Activated B cell treated with CpG ODN at 0.5 μM for 24 hours (primary cell): ENCODE data around the gene EDARADD. TPM values are rescaled to one million over a fixed set of nuclear protein-coding genes. Genes with fewer than 3 reads are reported as not detected.
"Not testable (repeated sequence)": the region's sequence is repeated elsewhere in the genome, so short reads cannot be mapped to it uniquely, and the experiment has no call there.

Experiments used
- ATAC-seq: fragments of 200-7000 bp; cut with Tn5 transposase; one replicate; pipeline ENCODE4 v1.10.0; 2021; ENCODE audit warnings: low read depth, mild to moderate bottlenecking, moderate library complexity
- CTCF ChIA-PET: fragments of 350-600 bp; sonication (Branson Sonifier 250); formaldehyde crosslinking; loops from one replicate; lab custom pipeline; 2021; ENCODE audit warnings: antibody characterized with exemption; lab: Charles Lee
- POLR2A ChIA-PET: fragments of 350-600 bp; sonication (Branson Sonifier 250); formaldehyde crosslinking; loops from one replicate; lab custom pipeline; 2021; ENCODE audit warnings: antibody characterized with exemption; lab: Charles Lee
- DNase-seq: peaks from one replicate; pipeline ENCODE4 v3.0.0; 2022
- H3K27ac Mint-ChIP-seq: one replicate; pipeline ENCODE4 v1.8.0; 2020; ENCODE audit warnings: mixed read lengths
- H3K27me3 Mint-ChIP-seq: one replicate; pipeline ENCODE4 v1.8.0; 2021; ENCODE audit warnings: mixed read lengths
- H3K36me3 Mint-ChIP-seq: one replicate; pipeline ENCODE4 v1.8.0; 2021; ENCODE audit warnings: low read depth, mixed read lengths
- H3K4me1 Mint-ChIP-seq: one replicate; pipeline ENCODE4 v1.8.0; 2021; ENCODE audit warnings: mixed read lengths
- H3K4me3 Mint-ChIP-seq: one replicate; pipeline ENCODE4 v1.8.0; 2020; ENCODE audit warnings: mild to moderate bottlenecking, mixed read lengths
- H3K9me3 Mint-ChIP-seq: one replicate; pipeline ENCODE4 v1.8.0; 2020; ENCODE audit warnings: mixed read lengths
- intact Hi-C: fragments of 100-400 bp; cut with micrococcal nuclease; formaldehyde crosslinking; loops from one replicate; pipeline ENCODE4 v1.15.1; 2024
- total RNA-seq: library from RNA; stranded (reverse); gene quantifications from 2 replicates; pipeline ENCODE4 v1.2.3, GENCODE V29; 2022
- TF ChIP-seq, protein P1 (sequence below): fragments of 200-600 bp; IDR thresholded peaks from one replicate; pipeline ENCODE4 v1.8.0; 2022; ENCODE audit warnings: antibody characterized with exemption, mild to moderate bottlenecking

The EDARADD gene
- total RNA-seq, 1 donor from 2014 or later: not detected

DNA sequence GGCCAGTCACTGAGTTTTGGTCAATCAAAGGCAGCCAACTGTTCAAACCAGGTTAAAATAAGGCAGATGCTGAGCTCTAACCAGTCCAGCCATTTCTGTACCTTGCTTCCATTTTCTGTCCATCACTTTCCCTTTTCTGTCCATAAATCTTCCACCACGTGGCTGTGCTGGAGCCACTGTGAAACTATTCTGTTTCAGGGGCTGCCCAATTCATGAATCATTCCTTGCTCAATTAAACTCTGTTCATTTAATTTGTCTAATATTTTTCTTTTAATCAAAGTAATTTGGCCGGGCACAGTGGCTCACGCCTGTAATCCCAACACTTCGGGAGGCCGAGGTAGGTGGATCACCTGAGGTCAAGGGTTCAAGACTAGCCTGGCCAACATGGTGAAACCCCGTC is 107.0 kb downstream of the EDARADD start:
- peaks cover 12% of the 10 kb centered on the region for H3K27me3 Mint-ChIP-seq
- CTCF ChIA-PET: no interaction called here
- POLR2A ChIA-PET: interaction anchor here (0.6 kb wide), 1 partner anchor 11 kb away, joined by 3 read pairs; no protein-coding TSS in a partner anchor
- intact Hi-C loops: no loop called here
- DNase-seq (no peak), ATAC-seq (no peak)
- peaks cover 11% of the 10 kb centered on the region for H3K4me1 Mint-ChIP-seq
- no peak overlapping the region for H3K27ac Mint-ChIP-seq
- H3K4me3 Mint-ChIP-seq: no peak overlapping the region
- no peaks in the 10 kb centered on the region for H3K9me3 Mint-ChIP-seq
- no peaks in the 10 kb centered on the region for H3K36me3 Mint-ChIP-seq
- TF ChIP-seq, protein P1, sequence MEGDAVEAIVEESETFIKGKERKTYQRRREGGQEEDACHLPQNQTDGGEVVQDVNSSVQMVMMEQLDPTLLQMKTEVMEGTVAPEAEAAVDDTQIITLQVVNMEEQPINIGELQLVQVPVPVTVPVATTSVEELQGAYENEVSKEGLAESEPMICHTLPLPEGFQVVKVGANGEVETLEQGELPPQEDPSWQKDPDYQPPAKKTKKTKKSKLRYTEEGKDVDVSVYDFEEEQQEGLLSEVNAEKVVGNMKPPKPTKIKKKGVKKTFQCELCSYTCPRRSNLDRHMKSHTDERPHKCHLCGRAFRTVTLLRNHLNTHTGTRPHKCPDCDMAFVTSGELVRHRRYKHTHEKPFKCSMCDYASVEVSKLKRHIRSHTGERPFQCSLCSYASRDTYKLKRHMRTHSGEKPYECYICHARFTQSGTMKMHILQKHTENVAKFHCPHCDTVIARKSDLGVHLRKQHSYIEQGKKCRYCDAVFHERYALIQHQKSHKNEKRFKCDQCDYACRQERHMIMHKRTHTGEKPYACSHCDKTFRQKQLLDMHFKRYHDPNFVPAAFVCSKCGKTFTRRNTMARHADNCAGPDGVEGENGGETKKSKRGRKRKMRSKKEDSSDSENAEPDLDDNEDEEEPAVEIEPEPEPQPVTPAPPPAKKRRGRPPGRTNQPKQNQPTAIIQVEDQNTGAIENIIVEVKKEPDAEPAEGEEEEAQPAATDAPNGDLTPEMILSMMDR: no peak

GRCh38 chr1:236502579-236502971 is 108.5 kb downstream of the EDARADD start:
- Mint-ChIP-seq H3K36me3 (no peaks in the 10 kb centered on the region), H3K9me3 (no peaks in the 10 kb centered on the region), H3K27me3 (peaks cover 4% of the 10 kb centered on the region), H3K4me1 (peaks cover 11% of the 10 kb centered on the region), H3K4me3 (no peak overlapping the region), H3K27ac (no peak overlapping the region)
- ChIA-PET CTCF (interaction anchor here (0.7 kb wide), 1 partner anchor 222 kb away, joined by 3 read pairs; no protein-coding TSS in a partner anchor), POLR2A (interaction anchor here (0.5 to 0.8 kb wide), 3 partner anchors 14 to 331 kb away, joined by 3 to 10 read pairs (median 6); no protein-coding TSS in a partner anchor)
- TF ChIP-seq, protein P1: no peak
- DNase-seq (no peak), ATAC-seq (no peak)
- intact Hi-C loops: no loop called here

DNA sequence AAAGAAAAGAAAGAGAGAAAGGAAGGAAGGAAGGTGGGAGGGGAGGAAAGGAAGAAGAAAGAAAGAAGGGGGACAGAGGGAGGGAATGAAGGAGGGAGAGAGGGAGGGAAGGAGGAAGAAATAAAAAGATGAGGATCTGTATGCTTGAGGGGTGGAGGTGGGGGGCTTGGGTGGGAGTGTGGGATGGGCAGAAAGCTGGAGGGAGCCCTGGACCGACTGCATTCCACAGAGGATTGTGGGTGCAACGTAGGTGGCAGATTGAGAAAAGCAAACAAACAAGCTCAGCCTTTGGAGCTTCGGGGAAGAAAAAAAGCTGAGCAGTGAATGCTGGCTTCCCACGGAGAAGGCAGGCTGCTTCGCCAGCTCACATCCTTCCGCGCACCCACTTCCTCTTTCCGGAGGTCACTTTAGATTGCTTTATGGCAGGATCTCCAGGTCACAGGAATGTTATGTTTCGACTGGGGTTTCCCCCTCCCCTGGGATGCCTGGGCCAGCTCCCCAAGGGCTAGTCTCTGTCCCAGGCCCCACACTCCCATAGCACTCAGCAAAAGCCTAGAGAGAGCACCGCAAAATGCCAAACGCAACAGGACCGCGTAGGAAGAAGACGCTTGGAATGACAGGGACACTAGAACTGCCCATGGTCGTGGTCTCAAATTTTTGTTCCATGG is 109.0 kb downstream of the EDARADD start:
- Mint-ChIP-seq H3K36me3 (no peaks in the 10 kb centered on the region), H3K27me3 (peaks cover 2% of the 10 kb centered on the region), H3K27ac (no peak overlapping the region), H3K9me3 (no peaks in the 10 kb centered on the region), H3K4me3 (peak overlapping the region; percentile 32), H3K4me1 (peaks cover 11% of the 10 kb centered on the region)
- TF ChIP-seq, protein P1: no peak
- intact Hi-C loops: no loop called here
- POLR2A ChIA-PET: interaction anchor here (0.5 to 0.8 kb wide), 2 partner anchors 28 to 331 kb away, joined by 6 to 10 read pairs; no protein-coding TSS in a partner anchor
- ATAC-seq: peak; percentile 28
- CTCF ChIA-PET: no interaction called here
- DNase-seq: no peak

GRCh38 chr1:236504338-236504737 is 110.3 kb downstream of the EDARADD start:
- CTCF ChIA-PET, H3K27ac Mint-ChIP-seq: not testable (repeated sequence)

GRCh38 chr1:236507022-236507700 is 113.1 kb downstream of the EDARADD start:
- ChIA-PET CTCF (no interaction called here), POLR2A (no interaction called here)
- H3K36me3 Mint-ChIP-seq: no peaks in the 10 kb centered on the region

More at GRCh38 chr1:236504338-236504737, 110.3 kb downstream of the EDARADD start:
- H3K36me3 Mint-ChIP-seq, H3K27me3 Mint-ChIP-seq, intact Hi-C loops, DNase-seq, H3K9me3 Mint-ChIP-seq, H3K4me3 Mint-ChIP-seq, ATAC-seq, POLR2A ChIA-PET: not testable (repeated sequence)
- peaks cover 19% of the 10 kb centered on the region for H3K4me1 Mint-ChIP-seq

More at GRCh38 chr1:236507022-236507700, 113.1 kb downstream of the EDARADD start:
- Mint-ChIP-seq H3K27me3 (peaks cover 5% of the 10 kb centered on the region), H3K4me1 (peaks cover 19% of the 10 kb centered on the region), H3K27ac (no peak overlapping the region), H3K9me3 (no peaks in the 10 kb centered on the region), H3K4me3 (no peak overlapping the region)
- ATAC-seq: no peak
- no peak for DNase-seq
- TF ChIP-seq, protein P1: no peak
- intact Hi-C loops: no loop called here
